ENCODE results near the gene GCC1.

Gene GCC1

DNA sequence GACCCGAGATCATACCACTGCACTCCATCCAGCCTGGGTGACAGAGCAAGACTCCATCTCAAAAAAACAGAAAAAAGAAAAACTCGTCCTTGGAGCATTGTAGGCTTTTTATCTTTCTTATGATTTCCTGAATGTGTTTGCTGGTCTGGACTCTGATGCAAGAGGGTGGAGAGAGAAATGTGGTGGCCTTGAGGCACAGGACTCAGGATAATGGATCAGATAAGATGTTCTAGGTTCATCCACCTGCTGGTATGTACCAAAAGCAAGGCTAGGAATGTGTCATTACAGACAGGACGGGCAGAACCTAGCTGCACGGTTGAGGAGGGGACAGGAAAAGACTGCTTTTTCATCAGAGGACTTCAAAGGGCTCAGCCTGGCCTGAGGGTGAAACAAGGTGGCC is 33.5 kb downstream of the GCC1 start:
- Histone ChIP-seq H3K23ac (ENCODE audit: low read length in 2 of 2) (no peak overlapping the region), H3K4me2 (ENCODE audit: low read length, poor library complexity, severe bottlenecking) (no peak overlapping the region), H3K36me3 (ENCODE audit: control insufficient read depth in 1 of 2, insufficient read depth in 2 of 2, low read depth in 1 of 2, low read length in 2 of 2) (no peaks in the 10 kb centered on the region), H3K4ac (ENCODE audit: low read depth in 1 of 2, low read length in 2 of 2) (no peak overlapping the region), H3K18ac (ENCODE audit: low read depth in 1 of 2, low read length in 2 of 2) (no peak overlapping the region), H3K4me3 (ENCODE audit: insufficient read depth in 1 of 2, low read depth in 1 of 2, low read length in 2 of 2) (no peak overlapping the region), H2BK120ac (ENCODE audit: low read depth, low read length) (no peak overlapping the region), H2BK12ac (ENCODE audit: low read length in 2 of 2) (no peak overlapping the region), H4K91ac (ENCODE audit: low read length) (no peak overlapping the region), H2AFZ (ENCODE audit: low read depth, low read length) (no peak overlapping the region), H2AK5ac (ENCODE audit: low read length, severe bottlenecking) (no peak overlapping the region), H2BK5ac (ENCODE audit: low read depth, low read length, poor library complexity, severe bottlenecking) (no peak overlapping the region), H3K9me3 (ENCODE audit: control insufficient read depth, low read length) (no peaks in the 10 kb centered on the region), H3K27me3 (ENCODE audit: control insufficient read depth in 1 of 2, insufficient read depth in 1 of 2, low read length in 2 of 2) (no peaks in the 10 kb centered on the region), H3K79me1 (replicated peaks; ENCODE audit: low read length, poor library complexity, severe bottlenecking) (no peaks in the 10 kb centered on the region), H4K8ac (ENCODE audit: low read length) (no peak overlapping the region), H3K14ac (ENCODE audit: low read length in 2 of 2) (no peak overlapping the region), H3K4me1 (ENCODE audit: control insufficient read depth, insufficient read depth, low read depth, low read length) (no peaks in the 10 kb centered on the region), H3K27ac (ENCODE audit: low read length, poor library complexity, severe bottlenecking) (no peak overlapping the region), H2BK15ac (ENCODE audit: low read depth, poor library complexity, severe bottlenecking) (no peak overlapping the region), H3K9ac (ENCODE audit: low read length) (no peak overlapping the region)
- WGBS = 82% methylated on average over 3 of the region's 4 CpGs
- DNase-seq = no peak

- DNase-seq = no peak
- 71% methylated on average over 1 of the region's 1 CpG for WGBS
- H2AFZ ChIP-seq (ENCODE audit: low read depth, low read length) = no peak overlapping the region
Measured at GRCh38 chr7:127550247-127550646, 35.1 kb downstream of the GCC1 start.

GRCh38 chr7:127546313-127546712 is 39.1 kb downstream of the GCC1 start:
- Histone ChIP-seq H2BK120ac (ENCODE audit: low read depth, low read length) (no peak overlapping the region), H3K27ac (ENCODE audit: low read length, poor library complexity, severe bottlenecking) (no peak overlapping the region), H3K36me3 (ENCODE audit: control insufficient read depth in 1 of 2, insufficient read depth in 2 of 2, low read depth in 1 of 2, low read length in 2 of 2) (no peaks in the 10 kb centered on the region), H3K14ac (ENCODE audit: low read length in 2 of 2) (no peak overlapping the region), H3K9ac (ENCODE audit: low read length) (no peak overlapping the region), H3K4me2 (ENCODE audit: low read length, poor library complexity, severe bottlenecking) (no peak overlapping the region), H3K9me3 (ENCODE audit: control insufficient read depth, low read length) (peaks cover 3% of the 10 kb centered on the region), H2AFZ (ENCODE audit: low read depth, low read length) (no peak overlapping the region), H3K79me1 (replicated peaks; ENCODE audit: low read length, poor library complexity, severe bottlenecking) (no peaks in the 10 kb centered on the region), H3K4me1 (ENCODE audit: control insufficient read depth, insufficient read depth, low read depth, low read length) (no peaks in the 10 kb centered on the region), H3K4me3 (ENCODE audit: insufficient read depth in 1 of 2, low read depth in 1 of 2, low read length in 2 of 2) (no peak overlapping the region), H3K4ac (ENCODE audit: low read depth in 1 of 2, low read length in 2 of 2) (no peak overlapping the region), H3K23ac (ENCODE audit: low read length in 2 of 2) (no peak overlapping the region), H2AK5ac (ENCODE audit: low read length, severe bottlenecking) (no peak overlapping the region), H4K91ac (ENCODE audit: low read length) (no peak overlapping the region), H2BK15ac (ENCODE audit: low read depth, poor library complexity, severe bottlenecking) (no peak overlapping the region), H4K8ac (ENCODE audit: low read length) (no peak overlapping the region), H2BK5ac (ENCODE audit: low read depth, low read length, poor library complexity, severe bottlenecking) (no peak overlapping the region), H2BK12ac (ENCODE audit: low read length in 2 of 2) (no peak overlapping the region), H3K27me3 (ENCODE audit: control insufficient read depth in 1 of 2, insufficient read depth in 1 of 2, low read length in 2 of 2) (no peaks in the 10 kb centered on the region), H3K18ac (ENCODE audit: low read depth in 1 of 2, low read length in 2 of 2) (no peak overlapping the region)
- WGBS = 58% methylated on average over 1 of the region's 1 CpG
- DNase-seq = no peak

More at GRCh38 chr7:127550247-127550646, 35.1 kb downstream of the GCC1 start:
- no peak overlapping the region for H2BK120ac ChIP-seq (ENCODE audit: low read depth, low read length)
- no peak overlapping the region for H3K4ac ChIP-seq (ENCODE audit: low read depth in 1 of 2, low read length in 2 of 2)
- H2BK12ac ChIP-seq (ENCODE audit: low read length in 2 of 2) = no peak overlapping the region
- no peak overlapping the region for H4K91ac ChIP-seq (ENCODE audit: low read length)
- no peak overlapping the region for H3K4me2 ChIP-seq (ENCODE audit: low read length, poor library complexity, severe bottlenecking)
- no peak overlapping the region for H3K9ac ChIP-seq (ENCODE audit: low read length)
- no peak overlapping the region for H3K14ac ChIP-seq (ENCODE audit: low read length in 2 of 2)
- no peaks in the 10 kb centered on the region for H3K9me3 ChIP-seq (ENCODE audit: control insufficient read depth, low read length)
- H2AK5ac ChIP-seq (ENCODE audit: low read length, severe bottlenecking) = no peak overlapping the region
- H3K36me3 ChIP-seq (ENCODE audit: control insufficient read depth in 1 of 2, insufficient read depth in 2 of 2, low read depth in 1 of 2, low read length in 2 of 2) = no peaks in the 10 kb centered on the region
- H3K23ac ChIP-seq (ENCODE audit: low read length in 2 of 2) = no peak overlapping the region
- no peak overlapping the region for H4K8ac ChIP-seq (ENCODE audit: low read length)
- no peak overlapping the region for H2BK15ac ChIP-seq (ENCODE audit: low read depth, poor library complexity, severe bottlenecking)
- no peaks in the 10 kb centered on the region for H3K4me1 ChIP-seq (ENCODE audit: control insufficient read depth, insufficient read depth, low read depth, low read length)
- H3K18ac ChIP-seq (ENCODE audit: low read depth in 1 of 2, low read length in 2 of 2) = no peak overlapping the region
- no peak overlapping the region for H3K27ac ChIP-seq (ENCODE audit: low read length, poor library complexity, severe bottlenecking)
- no peak overlapping the region for H3K4me3 ChIP-seq (ENCODE audit: insufficient read depth in 1 of 2, low read depth in 1 of 2, low read length in 2 of 2)
- no peaks in the 10 kb centered on the region for H3K79me1 ChIP-seq (replicated peaks; ENCODE audit: low read length, poor library complexity, severe bottlenecking)
- no peaks in the 10 kb centered on the region for H3K27me3 ChIP-seq (ENCODE audit: control insufficient read depth in 1 of 2, insufficient read depth in 1 of 2, low read length in 2 of 2)
- H2BK5ac ChIP-seq (ENCODE audit: low read depth, low read length, poor library complexity, severe bottlenecking) = no peak overlapping the region

DNA sequence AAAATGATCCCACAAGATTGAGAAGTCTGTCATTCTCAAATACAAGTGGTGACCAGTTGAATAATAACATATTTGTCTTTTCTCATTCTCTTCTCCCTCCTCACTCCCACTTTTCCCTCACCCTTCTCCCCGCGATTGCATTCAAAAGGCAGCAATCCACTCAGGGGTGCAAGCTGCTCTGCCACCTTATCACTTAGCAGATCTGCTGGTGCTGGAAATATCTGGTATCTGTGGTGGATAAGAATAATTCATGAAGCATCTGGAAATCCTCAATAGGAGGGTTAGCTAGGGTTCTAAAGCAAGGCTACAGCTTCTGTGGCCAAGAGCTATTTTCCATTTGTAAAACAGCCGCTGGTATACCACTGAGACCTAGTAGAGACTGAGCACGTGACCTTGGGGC is 43.8 kb downstream of the GCC1 start:
- DNase-seq = no peak
- H3K36me3 ChIP-seq (ENCODE audit: control insufficient read depth in 1 of 2, insufficient read depth in 2 of 2, low read depth in 1 of 2, low read length in 2 of 2) = no peaks in the 10 kb centered on the region
- no peak overlapping the region for H3K27ac ChIP-seq (ENCODE audit: low read length, poor library complexity, severe bottlenecking)
- H3K9me3 ChIP-seq (ENCODE audit: control insufficient read depth, low read length) = peaks cover 3% of the 10 kb centered on the region
- H3K4me2 ChIP-seq (ENCODE audit: low read length, poor library complexity, severe bottlenecking) = no peak overlapping the region
- no peak overlapping the region for H3K4me3 ChIP-seq (ENCODE audit: insufficient read depth in 1 of 2, low read depth in 1 of 2, low read length in 2 of 2)
- no peak overlapping the region for H3K14ac ChIP-seq (ENCODE audit: low read length in 2 of 2)
- no peak overlapping the region for H3K4ac ChIP-seq (ENCODE audit: low read depth in 1 of 2, low read length in 2 of 2)
- no peak overlapping the region for H2AFZ ChIP-seq (ENCODE audit: low read depth, low read length)
- no peak overlapping the region for H2BK15ac ChIP-seq (ENCODE audit: low read depth, poor library complexity, severe bottlenecking)
- no peak overlapping the region for H3K23ac ChIP-seq (ENCODE audit: low read length in 2 of 2)
- H2BK12ac ChIP-seq (ENCODE audit: low read length in 2 of 2) = no peak overlapping the region
- H4K91ac ChIP-seq (ENCODE audit: low read length) = no peak overlapping the region
- no peaks in the 10 kb centered on the region for H3K79me1 ChIP-seq (replicated peaks; ENCODE audit: low read length, poor library complexity, severe bottlenecking)
- H4K8ac ChIP-seq (ENCODE audit: low read length) = no peak overlapping the region
- 70% methylated on average over 4 of the region's 4 CpGs for WGBS
- no peak overlapping the region for H2BK120ac ChIP-seq (ENCODE audit: low read depth, low read length)
- H2AK5ac ChIP-seq (ENCODE audit: low read length, severe bottlenecking) = no peak overlapping the region
- H3K9ac ChIP-seq (ENCODE audit: low read length) = no peak overlapping the region
- H3K18ac ChIP-seq (ENCODE audit: low read depth in 1 of 2, low read length in 2 of 2) = no peak overlapping the region
- H2BK5ac ChIP-seq (ENCODE audit: low read depth, low read length, poor library complexity, severe bottlenecking) = no peak overlapping the region
- H3K27me3 ChIP-seq (ENCODE audit: control insufficient read depth in 1 of 2, insufficient read depth in 1 of 2, low read length in 2 of 2) = peaks cover 10 to 19% of the 10 kb centered on the region in 2 experiments
- no peaks in the 10 kb centered on the region for H3K4me1 ChIP-seq (ENCODE audit: control insufficient read depth, insufficient read depth, low read depth, low read length)

Measured in mesenchymal stem cell (in vitro differentiated cells and primary cell).